SIG-M5 treated with dmso at 0.1 percent for 504 hours (cell line): ENCODE results near the gene ZNF574.

Source experiments
- DNase-seq: peaks from one replicate; lab custom pipeline; 2025; ENCODE audit not compliant: unreplicated experiment; lab: John Stamatoyannopoulos, UW

ZNF574 gene

GRCh38 chr19:42054205-42054604 is 21.8 kb upstream of the ZNF574 start:
- no peak for DNase-seq

DNA sequence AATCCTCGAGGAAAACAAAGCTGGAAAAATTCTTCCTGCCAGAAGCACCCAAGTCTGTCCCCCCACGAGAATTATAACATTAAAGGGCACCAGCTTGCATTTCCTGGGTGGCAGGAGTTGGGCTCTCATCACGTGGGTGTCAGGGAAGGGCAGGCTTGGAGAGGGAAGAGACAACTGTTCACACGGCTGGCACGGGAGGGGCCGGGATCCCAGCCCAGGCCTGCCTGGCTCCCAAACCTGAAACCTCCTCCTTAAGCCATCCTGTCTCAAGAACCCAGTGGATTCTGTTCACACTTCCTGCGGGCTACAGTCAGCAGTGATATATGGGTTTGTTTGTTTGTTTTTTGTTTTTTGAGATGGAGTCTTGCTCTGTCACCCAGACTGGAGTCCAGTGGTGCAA is 18.1 kb upstream of the ZNF574 start:
- no peak for DNase-seq

GRCh38 chr19:42059196-42059595 is 16.8 kb upstream of the ZNF574 start:
- DNase-seq, result no peak

GRCh38 chr19:42060117-42060516 is 15.8 kb upstream of the ZNF574 start:
- no peak for DNase-seq

DNA sequence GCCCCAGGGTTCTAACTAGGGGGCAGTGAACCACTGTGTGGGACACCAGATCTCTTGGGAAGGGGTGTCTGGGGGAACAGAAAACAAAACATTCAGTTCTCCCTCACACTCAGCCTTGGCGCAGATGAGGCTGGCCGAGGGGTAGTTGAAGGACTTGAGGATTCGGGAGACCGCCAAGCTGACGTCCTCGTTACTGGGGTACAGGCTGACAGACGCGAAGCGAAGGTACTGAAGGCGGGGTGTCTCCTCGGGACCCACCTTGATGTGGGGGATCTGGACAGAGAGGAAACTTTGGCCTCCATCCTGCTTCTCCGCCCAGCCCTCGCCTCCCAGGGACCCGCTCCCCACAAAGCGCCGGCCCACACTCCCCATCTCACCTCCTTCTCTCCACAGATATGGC is 13.6 kb upstream of the ZNF574 start:
- no peak for DNase-seq

DNA sequence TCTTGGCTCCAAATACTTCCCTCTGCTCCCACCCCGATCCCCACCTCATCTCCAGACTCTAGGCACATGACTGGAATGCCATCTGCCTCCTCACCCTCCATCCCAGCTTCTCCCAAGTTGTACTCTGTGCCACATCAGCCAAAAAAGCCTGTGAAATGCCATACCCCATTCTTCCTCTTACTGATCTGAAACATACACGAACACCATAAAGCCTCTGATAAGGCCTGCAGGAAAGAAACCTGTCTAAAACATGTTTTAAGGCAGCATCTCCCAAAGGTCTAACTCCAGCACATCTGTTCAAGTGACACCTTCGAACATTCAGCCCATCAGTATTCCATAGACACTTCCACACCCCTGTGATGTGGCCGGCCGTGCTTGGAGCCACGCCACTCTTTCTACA is 11.5 kb upstream of the ZNF574 start:
- no peak for DNase-seq

DNA sequence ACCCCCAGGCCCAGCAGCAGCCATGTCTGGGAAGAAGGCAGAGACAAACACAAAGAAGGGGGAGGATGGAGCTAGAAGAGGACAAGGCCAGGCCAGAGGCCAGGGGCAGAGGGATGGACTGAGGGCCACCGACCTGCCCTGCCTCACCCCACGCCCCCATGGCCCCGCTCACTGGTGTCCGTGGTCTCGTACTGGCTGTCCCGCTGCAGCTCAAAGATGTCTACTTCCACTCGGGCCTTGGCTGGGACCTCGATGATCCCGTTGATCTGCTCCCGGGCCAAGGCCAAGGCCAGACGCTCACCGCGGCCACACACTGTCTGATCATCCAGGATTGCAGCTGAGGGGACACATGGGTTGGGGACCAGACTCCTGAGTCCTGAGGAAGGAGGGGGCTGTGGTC is 10.9 kb upstream of the ZNF574 start:
- DNase-seq, result no peak

GRCh38 chr19:42065511-42065910 is 10.5 kb upstream of the ZNF574 start:
- no peak for DNase-seq

GRCh38 chr19:42066075-42066754 is 9.8 kb upstream of the ZNF574 start:
- DNase-seq, result no peak

GRCh38 chr19:42067315-42067888 is 8.6 kb upstream of the ZNF574 start:
- no peak for DNase-seq

GRCh38 chr19:42068361-42068755 is 7.6 kb upstream of the ZNF574 start:
- no peak for DNase-seq

GRCh38 chr19:42068756-42069571 is 7.0 kb upstream of the ZNF574 start:
- DNase-seq, result no peak

GRCh38 chr19:42069619-42070351 is 6.2 kb upstream of the ZNF574 start, which contains the start of gene GRIK5:
Gene GRIK5, minus strand, starts transcription at chr19:42070206. Its CDS starts 4,436 bp downstream, at chr19:42065770.
- no peak for DNase-seq

GRCh38 chr19:42071247-42071646 is 4.7 kb upstream of the ZNF574 start:
- no peak for DNase-seq

GRCh38 chr19:42074513-42075363 is 1.2 kb upstream of the ZNF574 start:
- no peak for DNase-seq

- no peak for DNase-seq
Measured at GRCh38 chr19:42075364-42075615, 676 bp upstream of the ZNF574 start.

GRCh38 chr19:42076380-42076944 is 496 bp downstream of the ZNF574 start:
- DNase-seq, result no peak

DNA sequence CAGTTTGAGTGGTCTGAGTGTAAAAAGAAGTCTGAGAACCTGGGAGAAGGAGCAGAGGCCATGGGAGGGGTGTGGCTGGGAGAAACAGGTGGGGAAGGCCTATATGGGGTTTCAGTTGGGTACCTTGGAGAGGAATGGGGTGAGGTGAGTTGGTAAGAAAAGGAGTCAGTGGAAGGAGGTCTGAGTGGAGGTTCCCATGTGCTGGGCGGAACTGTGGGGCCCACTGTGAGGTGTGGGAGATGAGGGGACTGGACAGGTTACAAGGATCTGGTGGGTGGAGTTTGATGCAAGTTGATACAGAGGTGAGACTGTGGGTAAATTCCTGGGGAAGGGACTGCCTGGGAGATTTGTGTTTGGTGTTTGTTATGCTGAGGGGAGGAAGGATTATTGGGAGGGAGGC is 2.1 kb downstream of the ZNF574 start:
- DNase-seq, result no peak

- DNase-seq, result no peak
Measured at GRCh38 chr19:42078538-42079275, 2.7 kb downstream of the ZNF574 start.

DNA sequence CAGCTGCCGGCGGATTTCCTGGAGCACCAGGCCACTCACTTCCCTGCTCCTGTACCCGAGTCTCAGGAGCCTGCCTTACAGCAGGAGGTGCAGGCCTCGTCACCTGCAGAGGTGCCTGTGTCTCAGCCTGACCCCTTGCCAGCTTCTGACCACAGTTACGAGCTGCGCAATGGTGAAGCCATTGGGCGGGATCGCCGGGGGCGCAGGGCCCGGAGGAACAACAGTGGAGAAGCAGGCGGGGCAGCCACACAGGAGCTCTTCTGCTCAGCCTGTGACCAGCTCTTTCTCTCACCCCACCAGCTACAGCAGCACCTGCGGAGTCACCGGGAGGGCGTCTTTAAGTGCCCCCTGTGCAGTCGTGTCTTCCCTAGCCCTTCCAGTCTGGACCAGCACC is 3.3 kb downstream of the ZNF574 start:
- no peak for DNase-seq
